Activated T-helper 1 cell treated with anti-CD3 and anti-CD28 coated beads, Interleukin-2, amount 50 U/mL, for 16 hours (primary cell): ENCODE results near the gene FASN.

Experiments used
- DNase-seq, 2 donors: peaks; one replicate each; pipeline ENCODE4 v3.0.0-alpha.2; 2020; ENCODE audit warnings: low read depth in 1 of 2, low spot score in 1 of 2

FASN gene

DNA sequence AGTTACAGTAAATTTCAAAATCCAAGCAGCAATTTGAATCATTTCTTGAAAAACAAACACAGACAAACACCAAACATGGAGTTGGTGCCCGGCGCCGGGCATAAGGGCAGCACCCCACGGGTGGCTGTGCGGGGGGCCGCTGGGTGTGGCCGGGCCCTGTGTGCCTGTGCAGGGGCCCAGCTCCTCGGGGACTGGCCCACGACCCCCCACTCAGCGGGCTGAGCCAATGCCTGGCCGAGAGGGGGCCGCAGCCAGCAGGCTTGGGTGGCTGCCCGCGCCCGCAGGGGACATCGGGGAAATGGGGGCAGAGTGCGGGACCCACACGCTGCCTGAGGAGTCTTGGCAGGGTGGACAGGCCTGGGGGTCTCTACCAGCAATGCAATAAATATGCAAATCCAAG is 19.6 kb downstream of the FASN start:
- DNase-seq, result no peak

DNA sequence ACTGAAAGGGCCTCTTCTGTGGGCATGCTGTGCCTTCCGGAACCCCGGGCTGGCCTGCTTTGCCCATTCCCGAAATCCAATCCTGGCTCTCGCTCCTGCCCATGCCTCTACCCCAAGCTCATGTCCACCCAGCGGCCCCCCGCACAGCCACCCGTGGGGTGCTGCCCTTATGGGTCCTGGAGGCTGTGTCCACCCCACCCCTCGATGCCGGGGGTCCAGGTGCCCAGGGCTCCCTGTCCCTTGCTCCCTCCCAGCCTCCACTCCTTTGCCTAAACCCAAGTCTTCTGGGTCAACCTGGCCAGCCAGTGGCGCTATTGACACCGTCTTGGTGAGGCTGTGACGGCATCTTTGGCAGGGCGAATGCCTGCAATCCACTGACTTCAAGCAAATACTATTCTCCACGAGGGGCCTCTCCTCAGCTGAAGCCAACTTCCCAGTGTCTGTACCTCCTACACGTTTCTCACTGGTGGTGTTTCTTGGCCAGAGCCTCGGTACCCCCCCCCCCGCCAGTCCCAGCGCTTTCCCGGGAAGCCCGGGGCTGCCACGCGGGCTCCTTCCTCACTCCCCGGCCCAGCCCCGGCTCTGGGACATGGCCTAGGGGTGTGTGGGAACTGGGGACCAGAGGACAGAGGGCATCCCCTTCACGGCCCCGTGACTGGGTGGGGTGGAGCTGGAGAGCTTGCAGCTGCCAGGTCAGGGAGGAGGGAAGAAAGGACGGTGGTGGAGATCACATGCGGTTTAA is 20.2 kb downstream of the FASN start:
- DNase-seq, result no peak

DNA sequence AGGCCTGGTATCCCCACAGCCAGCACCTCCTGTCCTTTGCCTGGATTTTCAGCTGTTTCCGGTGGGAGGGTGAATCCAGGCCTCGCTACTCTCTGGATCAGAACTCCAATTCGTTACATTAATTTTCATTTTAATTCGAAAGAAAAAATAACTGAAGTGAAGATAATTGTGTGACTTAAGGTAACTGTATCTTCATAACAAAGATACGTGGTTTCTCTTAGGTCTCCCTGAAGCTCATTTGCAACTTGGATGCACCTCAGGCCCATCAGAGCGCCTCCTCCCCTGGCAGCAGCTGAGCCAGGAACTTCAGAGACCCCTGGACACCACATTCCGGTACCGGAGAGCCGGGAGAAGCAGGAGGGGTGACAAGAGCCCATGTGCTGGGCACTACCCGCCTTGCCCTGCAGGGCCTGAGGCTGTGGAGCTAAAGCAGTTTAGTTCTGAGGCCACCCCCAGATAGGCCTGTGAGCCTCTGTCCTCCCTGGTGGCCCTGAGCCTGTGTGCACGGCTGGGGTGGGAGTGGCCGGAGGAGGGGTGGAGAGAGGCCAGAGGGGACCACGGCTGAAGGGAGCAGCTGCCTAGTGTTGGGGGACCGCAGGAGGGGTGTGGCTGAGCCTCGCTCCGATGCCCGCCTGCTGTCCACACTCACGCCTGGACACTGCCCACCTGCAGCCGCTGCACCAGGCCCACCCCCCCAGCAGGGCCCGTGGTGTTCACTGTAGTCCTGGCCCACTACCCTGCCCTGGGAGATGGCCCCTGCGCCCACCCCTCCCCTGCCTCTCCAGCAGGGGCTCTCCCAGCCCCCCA is 21.0 kb downstream of the FASN start:
- no peak for DNase-seq

DNA sequence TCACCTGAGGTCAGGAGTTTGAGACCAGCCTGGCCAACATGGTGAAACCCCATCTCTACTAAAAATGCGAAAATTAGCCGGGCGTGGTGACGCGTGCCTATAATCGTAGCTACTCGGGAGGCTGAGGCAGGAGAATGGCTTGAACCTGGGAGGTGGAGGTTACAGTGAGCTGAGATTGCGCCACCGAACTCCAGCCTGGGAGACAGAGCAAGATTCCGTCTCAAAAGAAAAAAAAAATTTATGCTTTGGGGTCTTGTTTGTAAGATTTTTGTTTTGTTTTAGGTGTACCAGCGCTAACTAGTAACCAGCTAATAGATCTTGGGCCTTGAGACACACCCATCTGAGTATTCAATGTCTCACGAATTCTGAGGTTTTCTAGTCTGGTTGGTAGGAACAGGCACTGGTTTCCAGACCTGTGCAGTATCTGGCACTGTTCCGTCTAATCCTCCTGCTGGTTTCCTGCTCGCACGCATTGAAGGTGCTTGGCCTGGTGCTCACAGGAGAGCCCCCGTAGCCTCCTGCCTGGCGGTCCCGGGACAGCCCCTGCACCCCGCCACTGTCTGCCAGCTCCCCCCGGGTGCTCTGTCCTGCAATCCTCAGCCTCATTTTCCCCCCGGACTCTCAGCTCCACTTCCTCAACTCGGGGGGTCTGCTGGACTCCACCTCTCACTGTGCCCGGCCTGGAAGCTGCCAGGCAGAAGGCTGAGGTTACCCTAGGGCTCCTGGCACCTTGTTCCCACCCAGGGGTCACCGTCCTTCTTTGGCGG is 21.8 kb downstream of the FASN start:
- no peak for DNase-seq

DNA sequence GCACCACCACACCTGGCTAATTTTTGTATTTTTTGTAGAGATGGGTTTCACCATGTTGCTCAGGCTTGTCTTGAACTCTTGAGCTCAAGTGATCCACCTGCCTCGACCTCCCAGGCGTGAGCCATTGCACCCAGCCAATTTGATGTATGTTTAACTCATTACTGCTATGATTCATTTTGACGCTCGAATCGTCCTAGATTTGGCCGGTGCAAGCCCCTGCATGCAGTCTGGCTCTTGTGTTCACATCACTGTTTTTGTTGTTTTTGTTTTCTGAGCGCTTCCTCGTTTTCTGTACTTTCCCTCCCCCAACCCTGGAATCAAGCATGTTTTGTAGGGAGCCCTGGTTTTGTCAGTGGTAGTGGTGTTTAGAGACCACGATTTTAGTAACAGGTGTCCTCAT is 24.6 kb downstream of the FASN start:
- DNase-seq, result no peak

DNA sequence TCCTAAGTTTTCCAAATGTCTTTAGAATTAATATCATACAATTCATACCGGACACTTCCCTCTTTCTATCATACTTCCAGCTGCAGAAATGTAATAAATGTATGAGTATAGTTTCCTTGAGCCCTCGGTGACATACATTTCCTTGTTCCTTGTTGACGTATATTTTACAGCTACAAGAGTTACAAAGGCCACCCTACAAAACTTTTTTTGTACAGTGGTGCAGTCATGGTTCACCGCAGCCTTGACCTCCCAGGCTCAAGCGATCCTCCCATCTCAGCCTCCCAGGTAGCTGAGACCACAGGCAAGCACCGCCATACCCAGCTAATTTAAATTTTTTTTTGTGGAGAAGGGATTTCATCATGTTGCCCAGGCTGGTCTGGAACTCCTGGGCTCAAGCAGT is 25.2 kb downstream of the FASN start:
- DNase-seq, result no peak

DNA sequence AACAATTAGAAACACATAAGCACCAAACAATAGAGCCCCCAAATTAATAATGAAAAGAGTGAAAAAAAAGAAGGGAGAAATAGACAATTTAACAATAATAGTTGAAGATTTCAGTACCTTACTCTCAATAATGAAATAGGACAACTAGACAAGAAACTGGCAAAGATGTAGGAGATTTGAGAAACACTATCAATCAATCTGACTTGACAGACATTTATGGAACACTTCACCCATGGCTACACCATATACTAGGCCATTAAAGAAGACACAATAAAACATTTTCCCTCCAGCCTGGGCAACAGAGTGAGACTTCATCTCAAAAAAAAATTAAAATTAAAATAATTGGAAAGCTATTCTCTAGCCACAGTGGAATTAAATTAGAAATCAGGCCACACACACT is 27.4 kb downstream of the FASN start:
- DNase-seq, result no peak

DNA sequence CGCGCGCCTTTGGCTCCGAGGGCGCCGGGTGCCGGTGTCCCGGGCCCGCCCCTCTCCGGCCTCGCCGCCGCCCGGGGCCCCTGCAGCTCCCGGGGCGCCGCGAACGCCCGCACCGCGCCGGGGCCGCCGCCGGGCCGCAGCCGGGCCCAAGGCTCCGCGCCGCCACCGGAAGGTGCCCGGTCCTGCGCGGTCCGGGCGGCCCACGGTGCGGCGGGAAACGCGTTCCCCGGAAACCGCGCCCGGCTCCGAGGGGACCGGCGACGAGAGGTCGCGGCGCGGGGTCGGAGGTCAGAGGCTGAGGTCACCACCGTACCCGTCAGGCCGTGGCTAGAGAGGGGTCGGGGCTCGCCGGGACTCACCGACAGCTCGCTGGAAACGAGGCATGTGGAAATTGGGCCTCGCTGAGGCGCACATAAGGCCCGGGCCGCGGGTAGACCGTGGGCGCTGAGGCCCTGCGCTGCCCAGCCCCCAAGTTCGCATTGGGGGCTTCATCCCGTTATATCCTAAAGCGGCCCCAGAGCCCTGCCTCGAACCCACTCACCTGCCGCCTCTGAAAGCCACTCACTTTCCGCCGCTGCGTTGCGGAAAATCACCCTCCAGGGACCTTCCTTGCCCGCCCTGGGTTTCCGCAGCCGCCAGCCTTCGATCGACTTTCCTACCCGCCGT is 32.3 kb downstream of the FASN start, which contains the start of gene DUS1L:
Gene DUS1L, minus strand, starts transcription at position 167 of the 666 bp plus-strand sequence. CDS start 745 bp downstream, outside the sequence.
- DNase-seq, result peak; percentile 51 to 63

DNA sequence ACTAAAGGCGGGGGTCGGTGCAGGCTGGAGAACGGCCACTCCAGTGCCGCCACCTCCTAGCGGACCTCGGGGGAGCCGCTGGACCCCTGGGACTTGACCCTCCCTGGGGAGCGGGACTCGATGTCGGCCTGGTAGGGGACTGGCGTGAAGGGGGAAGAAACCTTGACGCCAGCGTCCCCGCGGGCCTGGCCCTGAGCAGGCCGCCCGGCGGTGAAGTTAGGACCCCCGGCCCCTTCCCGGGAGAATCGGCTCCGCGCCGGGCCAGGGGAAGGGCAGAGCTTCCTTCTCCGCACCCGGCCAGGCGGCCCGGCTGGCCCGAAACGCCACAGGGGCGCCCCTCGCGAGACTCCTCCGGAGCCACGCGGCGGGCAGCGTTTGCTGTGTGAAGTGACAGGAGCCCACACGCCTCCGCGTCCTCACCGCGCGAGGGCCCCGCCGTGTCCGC is 32.8 kb downstream of the FASN start:
- DNase-seq, result no peak

DNA sequence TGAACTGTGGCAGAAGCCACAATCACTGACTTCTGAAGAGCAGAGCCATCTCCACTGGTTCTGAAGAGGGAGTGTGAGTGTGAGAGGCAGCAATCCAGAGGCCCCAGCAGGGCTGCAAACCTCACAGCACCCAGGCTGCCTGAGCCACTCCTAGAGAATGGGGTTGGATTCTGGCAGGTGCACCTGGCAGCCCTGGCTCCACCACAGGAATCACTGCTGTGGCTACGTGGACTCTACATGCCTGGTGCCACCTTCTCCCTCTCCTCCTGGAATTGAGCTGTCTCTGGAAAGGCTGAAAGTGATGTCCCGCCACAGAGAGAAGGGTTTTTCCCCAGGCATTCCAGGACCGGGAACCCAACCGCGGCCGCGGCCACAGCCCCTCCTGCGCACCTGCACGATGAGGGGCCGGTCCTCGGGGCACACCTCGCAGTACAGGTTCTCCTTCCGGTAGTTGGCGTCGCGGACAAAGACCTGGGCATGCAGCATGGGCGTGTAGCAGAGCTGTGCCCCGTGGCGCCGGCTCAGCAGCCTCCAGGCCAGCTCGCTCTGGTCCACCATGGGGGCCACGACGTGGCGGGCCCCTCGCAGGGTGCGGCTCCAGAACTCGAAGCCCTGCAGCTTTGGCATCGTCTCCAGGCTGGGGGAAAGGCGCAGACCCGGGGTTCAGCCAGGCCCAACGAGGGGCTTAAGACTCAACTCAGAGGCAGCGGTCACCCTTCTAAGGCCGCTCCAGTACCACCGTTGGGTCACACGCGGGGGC is 33.4 kb downstream of the FASN start:
- DNase-seq, result no peak

DNA sequence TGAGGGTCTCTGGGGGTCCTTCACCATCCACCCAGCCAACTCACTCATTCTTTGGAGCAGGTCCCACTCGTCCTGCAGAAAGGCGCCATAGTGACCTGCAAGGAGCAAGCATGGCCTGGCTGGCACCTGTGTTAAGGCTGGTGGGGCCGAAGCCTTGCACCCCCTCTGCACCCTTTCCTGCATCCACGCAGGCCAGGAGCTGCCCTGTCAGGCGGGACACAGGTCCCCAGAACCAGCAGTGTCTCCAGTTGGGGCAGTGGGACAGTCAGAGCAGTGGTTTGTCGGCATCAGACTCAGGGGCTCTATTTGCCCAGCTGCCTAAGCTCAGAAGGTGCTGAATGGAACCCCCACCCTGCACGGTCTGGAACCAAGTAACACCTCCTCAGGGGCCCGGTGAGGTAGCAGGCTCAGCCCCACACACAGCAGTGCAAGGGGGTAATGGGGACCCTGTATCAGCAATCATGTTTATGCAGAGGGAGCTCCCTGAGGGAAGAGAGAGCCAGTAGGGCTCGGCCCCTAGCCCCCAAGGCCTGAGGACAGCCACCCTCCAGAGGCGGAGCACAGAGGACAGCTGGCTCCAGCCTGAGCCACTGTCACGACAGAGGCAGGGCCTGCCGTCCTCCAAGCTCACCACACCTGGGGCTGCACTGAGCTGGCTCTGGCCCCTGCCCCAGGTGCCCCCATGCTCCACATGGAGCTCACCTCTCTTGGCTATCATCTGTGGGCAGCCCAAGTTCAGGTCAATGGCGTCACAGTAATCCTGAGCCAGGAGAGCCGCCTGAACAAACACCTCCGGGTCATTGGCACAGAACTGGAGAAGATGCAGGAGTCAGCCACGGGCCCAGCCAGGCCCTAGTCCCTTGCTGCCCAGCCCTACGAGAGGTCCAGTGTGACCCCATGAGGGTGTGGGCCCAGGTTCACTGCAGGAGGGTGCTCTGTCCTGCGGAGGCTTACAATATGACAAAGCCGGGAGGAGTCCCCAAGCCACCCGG is 34.3 kb downstream of the FASN start:
- DNase-seq, result no peak

DNA sequence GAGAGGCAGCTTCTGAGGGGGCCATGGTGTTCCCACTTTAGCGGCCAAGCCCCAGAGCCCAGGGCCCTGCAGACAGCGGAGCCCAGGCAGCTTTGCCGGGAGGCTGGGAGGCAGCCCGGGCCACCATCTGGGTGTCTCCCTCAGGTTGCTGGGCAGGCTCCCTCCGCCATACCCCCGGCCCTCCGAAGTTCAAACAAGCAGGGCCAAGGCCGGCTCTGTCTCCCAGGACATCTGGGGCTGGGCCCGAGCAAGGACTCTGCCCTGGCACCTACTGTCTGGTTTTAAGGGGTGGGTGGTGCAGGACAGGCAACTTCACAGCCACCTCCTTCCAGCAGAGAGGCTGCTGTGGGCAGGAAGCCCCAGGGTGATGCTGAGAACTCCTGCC is 35.1 kb downstream of the FASN start:
- no peak for DNase-seq

DNA sequence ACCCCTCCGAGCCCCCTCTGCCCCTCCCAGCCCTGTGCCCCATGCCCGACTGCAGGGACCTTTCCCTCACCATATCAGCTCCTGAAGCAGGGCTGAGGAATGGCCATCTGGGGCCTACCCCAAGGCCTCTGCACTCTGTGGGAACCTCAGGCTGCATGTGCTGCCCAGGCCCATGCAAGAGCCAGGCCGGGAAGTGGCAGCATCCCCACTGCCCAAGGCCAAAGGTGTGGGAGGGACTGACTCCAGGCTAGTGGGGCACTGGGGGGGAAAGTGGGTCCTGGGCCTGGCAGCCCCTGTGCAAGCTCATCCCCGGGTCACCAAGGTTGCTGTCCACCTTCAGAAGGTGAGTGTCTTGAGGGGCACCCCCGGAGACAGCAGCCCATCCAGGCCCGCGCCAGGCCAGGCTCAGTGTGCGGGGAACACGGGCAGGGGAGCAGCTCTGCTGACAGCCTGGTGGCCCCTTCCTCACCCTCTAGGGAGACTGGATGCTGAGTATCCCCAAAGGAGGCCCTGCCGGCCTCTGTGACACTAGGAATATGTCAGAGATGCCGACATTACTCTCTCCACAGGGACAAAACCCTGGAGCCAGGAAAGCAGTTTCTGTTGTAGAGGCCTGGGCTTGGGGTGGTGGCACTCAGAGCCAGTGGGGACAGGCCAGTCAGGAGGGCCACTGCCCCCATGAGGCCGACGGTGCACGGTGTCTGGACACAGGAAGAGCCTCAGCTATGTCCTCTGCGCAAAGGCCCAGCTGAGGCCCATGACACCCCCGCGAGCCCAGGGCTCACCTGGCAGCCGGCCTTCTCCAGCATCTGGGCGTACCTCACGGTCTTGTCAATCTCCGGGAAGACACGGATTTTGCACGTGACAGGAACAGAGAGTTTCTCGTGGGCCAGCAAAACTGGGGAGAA is 35.7 kb downstream of the FASN start:
- no peak for DNase-seq

DNA sequence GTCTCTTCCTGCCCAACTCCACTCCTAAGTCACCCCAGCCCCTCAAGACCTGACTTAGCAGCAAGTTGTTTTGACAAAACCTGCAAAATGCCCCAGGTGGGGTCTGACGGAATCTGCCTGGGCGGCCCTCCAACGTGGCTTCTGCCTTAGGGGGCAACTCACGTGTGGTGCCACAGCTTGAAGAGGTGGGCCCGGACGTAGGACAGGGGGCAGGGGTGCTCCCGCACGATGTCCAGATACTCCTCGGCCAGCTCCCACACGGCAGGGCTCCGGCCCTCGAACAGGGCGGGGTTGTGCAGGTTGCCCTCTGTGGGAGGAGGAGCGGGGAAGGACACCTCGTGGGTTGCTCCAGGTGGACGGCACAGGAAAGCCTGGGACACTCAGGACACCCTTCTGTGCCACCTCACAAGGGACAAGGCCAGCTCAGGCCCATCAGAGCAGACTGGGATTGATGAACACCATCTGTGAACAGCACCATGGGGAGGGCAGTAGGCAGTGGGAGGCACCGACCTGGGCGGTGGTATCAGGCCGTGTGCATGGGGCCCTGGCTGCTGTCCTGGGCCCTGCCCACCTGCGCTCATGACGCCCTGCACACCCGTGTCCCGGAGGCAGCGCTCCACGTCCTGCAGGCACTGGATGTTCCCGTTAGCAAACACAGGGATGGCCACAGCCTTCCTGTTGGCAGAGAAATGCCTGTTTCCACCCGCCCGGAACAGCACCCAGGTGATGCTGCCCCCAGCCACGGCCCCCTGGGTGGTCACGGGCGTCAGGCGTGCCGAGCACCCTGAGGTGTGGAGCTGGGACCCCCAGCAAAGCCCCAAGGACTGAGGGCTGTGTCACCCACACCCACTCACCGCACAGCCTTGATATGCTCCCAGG is 36.8 kb downstream of the FASN start:
- no peak for DNase-seq

DNA sequence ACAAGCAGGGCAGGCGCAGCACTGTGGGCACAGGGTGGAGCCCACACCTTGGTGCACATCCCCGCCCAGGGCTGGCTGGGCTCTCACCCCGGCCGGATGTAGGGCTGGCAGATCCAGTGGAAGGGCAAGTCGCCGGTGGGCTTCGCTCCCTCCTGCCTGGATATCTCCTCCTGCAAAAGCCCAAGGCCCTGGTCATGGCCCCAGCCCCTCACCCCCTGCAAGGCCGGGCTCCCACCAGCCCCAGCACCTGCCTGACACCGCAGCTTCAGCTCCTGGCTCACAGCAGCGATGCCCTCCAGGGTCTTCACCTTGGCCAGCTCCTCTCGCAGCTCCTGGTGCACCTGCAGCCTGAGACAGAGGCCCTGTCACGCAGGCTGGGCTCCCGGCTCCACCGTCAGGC is 37.4 kb downstream of the FASN start:
- DNase-seq, result no peak

DNA sequence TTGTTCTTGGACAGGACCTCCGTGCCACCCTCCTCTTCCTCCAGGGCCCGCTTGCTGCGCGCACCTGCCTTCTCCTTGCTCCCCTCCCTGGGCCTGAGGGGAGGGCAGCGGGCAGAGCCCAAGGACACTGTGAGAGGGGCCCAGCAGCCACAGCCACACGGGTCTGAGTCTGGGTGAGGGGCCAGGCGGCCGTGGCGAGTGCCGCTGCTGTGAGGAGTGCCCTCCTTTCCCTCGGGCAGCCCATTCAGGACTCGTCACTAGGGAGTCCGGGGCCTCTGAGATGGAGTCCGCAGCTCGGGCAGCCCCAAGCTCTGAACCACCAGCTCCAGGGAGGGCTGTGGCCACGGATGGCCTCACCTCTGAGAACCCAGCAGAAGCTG is 38.0 kb downstream of the FASN start:
- DNase-seq, result no peak

DNA sequence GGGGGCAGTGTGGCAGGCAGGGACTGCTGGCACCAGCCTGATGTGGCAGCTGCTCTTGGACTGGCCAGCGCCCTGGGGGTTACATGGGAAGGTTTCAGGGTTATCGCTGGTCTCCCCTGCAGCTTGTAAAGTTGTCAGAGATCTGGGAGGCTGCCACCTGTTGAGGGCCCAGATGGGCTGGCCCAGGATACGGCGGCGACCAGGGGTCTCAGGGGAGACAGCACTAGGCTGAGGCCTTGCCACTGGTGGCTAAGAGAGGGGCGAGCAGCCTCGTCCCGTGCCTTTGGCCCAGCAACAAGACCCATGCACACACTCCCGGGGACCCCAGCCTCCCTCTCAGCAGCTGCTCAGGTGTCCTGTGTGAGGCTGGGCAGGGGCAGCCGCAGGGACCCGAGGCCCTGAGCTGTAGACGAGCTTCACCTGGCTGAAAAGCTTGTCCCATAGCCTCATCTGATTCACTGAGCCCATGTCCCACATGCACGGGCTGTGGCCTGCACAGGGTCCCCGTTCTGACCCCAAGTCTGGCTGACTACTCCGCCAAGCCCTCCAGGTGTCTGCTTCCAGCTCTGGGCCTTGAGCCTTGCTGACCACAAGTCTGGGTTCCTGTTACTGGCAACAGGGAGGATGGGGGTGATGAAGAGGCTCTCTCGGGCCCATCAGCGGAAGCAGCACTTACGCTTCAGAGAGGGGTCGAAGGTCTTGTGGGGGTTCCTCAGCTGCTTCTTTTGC is 38.6 kb downstream of the FASN start:
- no peak for DNase-seq
